Stimulated activated CD4-positive, alpha-beta T cell treated with anti-CD3 and anti-CD28 coated beads, Interleukin-12 subunit alpha, Interleukin-12 subunit beta, amount 100 ng/mL, for 24 hours (primary cell): ENCODE data around the gene IPO11.
"Not testable (repeated sequence)": the region's sequence is repeated elsewhere in the genome, so short reads cannot be mapped to it uniquely, and the experiment has no call there.

ENCODE experiments used
- DNase-seq, 2 experiments: peaks; one replicate each; pipeline ENCODE4 v3.0.0-alpha.2; 2020; ENCODE audit warnings: low read depth in 2 of 2

The IPO11 gene

GRCh38 chr5:62643556-62644451 lies 231.2 kb downstream of the IPO11 start:
- no peak for DNase-seq

DNA sequence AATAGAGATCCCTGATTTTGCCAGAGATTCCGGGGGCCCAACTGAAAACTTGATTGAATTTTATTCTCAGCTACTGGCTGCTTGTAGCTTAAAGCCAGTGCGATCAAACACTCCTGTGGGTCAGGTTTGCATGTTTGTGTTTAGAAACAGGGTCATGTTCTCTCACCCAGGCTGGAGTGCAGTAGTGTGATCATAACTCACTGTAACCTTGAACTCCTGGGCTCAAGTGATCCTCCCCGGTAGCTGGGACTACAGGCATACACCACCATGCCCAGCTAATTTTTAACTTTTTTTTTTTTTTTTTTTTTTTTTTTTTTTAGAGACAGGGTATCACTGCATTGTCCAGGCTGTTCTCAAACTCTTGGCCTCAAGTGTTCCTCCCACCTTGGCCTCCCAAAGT lies 232.7 kb downstream of the IPO11 start:
- no peak for DNase-seq

GRCh38 chr5:62647241-62647640 lies 234.7 kb downstream of the IPO11 start:
- no peak for DNase-seq

DNA sequence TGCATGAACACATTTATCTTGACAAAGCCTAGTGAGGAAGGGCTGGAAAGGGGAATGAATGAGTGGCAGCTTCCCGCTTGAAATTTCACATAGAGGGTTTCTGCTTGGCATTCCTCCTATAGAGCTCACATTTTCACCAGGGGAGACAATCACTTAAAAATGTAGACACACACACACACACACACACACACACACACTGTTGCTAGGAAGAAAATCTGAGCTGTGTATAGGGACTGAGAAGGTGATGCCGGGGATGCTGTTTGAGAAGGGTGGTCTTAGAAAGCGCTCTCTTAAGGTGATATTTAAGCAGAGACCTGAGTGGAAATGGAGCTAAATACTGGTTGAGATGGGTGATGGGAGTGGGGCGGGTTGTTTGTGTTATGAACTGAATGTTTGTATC lies 236.5 kb downstream of the IPO11 start:
- no peak for DNase-seq

GRCh38 chr5:62649476-62650113 lies 237.0 kb downstream of the IPO11 start:
- no peak for DNase-seq

GRCh38 chr5:62650197-62650596 lies 237.6 kb downstream of the IPO11 start:
- DNase-seq: no peak

- no peak for DNase-seq
These were observed 239.7 kb downstream of the IPO11 start for GRCh38 chr5:62652225-62652624.

DNA sequence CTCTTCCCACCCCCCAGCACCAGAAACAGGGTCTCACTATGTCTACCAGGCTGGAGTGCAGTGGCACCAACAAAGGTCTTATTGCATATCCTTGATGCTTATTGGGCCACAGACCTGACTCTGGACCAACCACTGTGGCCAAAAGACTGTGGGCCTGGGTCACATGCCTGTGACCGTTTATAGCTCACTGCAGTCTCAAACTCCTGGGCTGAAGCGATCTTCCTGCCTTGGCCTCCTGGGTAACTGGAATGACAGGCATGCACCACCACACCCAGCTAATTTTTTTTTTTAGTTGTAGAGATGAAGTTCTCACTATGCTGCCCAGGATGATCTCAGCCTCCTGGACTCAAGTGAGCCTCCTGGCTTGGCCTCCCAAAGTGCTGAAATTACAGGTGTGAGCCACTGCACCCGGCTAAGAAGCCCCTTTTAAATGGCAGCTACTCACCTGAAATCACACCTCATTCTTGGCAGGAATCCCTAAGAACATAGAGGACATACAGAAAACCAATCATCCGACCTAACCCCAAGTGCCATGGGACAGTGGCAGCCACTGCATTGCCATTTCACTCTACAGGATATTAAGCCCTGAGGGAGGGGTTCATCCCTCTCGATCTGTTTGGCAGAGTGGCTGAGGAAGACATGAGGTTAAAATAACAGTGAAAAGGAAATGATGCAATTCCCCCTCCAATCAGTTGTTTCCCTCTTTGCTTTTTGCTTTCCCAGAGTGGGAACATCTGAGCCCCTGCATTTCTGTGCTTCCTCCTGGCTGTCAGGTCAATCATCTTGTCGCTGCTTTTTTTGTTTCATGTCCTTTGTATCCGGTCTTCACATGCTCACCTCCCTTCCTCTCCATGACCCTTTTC lies 240.7 kb downstream of the IPO11 start:
- no peak for DNase-seq

DNA sequence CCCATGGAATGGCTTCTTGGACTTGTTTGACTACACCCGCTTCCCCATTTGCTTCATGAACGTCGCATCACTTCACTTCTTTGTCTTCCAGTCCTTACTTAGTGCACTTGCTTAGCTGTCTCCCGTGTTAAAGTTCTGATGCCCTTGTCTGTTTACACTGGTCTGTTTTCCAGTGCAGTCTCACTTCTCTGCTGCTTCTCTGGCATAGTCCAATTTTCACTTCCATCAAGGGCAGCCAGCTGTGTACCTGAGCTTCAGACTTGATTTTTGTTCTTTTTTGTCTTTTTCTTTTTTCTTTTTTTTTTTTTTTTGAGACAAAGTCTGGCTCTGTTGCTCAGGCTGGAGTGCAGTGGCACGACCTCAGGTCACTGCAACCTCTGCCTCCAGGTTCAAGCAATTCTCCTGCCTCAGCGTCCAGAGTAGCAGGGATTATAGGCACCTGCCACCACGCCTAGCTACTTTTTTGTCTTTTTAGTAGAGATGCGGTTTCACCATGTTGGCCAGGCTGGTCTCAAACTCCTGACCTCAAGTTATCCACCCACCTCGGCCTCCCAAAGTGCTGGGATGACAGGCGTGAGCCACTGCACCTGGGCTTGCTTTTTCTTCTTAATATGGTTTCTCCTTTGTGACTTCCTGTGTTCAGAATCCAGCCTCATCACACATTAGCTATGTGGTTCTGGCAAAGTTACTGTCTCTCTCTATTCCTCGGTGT lies 241.5 kb downstream of the IPO11 start:
- DNase-seq: no peak

DNA sequence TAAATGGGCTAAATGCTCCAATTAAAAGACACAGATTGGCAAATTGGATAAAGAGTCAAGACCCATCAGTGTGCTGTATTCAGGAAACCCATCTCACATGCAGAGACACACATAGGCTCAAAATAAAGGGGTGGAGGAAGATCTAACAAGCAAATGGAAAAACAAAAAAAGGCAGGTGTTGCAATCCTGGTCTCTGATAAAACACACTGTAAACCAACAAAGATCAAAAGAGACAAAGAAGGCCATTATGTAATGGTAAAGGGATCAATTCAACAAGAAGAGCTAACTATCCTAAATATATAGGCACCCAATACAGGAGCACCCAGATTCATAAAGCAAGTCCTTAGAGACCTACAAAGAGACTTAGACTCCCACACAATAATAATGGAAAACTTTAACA lies 245.2 kb downstream of the IPO11 start:
- not testable (repeated sequence) for DNase-seq

DNA sequence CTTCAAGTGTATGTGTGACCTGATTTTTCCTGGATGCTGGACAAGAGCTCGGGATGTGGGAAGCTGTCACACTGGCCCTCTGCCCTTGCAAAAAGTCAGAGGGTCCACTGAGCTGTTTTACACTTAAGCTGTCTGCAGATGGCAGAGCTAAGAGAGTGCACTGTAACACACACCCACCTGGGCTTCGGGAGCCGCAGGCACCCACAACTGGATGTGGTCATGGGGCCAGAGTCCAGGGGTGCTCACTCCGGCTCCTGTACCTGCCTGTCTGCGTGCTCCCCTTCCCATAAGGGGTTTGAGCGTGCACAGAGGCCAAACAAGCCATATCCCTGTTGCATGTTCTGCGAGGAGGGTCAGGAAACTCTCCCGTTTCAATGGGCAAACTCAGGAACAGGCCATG lies 248.6 kb downstream of the IPO11 start:
- no peak for DNase-seq

- no peak for DNase-seq
These were observed 250.0 kb downstream of the IPO11 start for GRCh38 chr5:62662521-62662920.

GRCh38 chr5:62671479-62671878 lies 258.9 kb downstream of the IPO11 start:
- DNase-seq: no peak

DNA sequence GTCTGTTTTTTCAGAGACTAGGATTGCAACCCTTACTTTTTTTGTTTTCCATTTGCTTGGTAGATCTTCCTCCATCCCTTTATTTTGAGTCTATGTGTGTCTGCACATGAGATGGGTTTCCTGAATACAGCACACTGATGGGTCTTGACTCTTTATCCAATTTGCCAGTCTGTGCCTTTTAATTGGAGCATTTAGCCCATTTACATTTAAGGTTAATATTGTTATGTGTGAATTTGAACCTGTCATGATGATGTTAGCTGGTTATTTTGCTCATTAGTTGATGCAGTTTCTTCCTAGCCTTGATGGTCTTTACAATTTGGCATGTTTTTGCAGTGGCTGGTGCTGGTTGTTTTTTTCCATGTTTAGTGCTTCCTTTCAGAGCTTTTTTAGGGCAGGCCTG lies 264.0 kb downstream of the IPO11 start:
- not testable (repeated sequence) for DNase-seq
